Parathyroid adenoma (tissue), 2 donors: ENCODE measurements around the gene PIP4P1.

Source experiments
- H2AFZ ChIP-seq: fragments of 300-600 bp; sonication (generic); one replicate; pipeline ENCODE4 v1.7.0; 2017; ENCODE audit warnings: antibody characterized with exemption, mild to moderate bottlenecking
- H3K27ac ChIP-seq: fragments of 300-600 bp; sonication (generic); one replicate; pipeline ENCODE4 v1.7.0; 2017
- H3K27me3 ChIP-seq: fragments of 300-600 bp; sonication (generic); one replicate; pipeline ENCODE4 v1.7.0; 2017; ENCODE audit warnings: low read length; ENCODE audit not compliant: control insufficient read depth, insufficient read depth
- H3K36me3 ChIP-seq: fragments of 300-600 bp; sonication (generic); one replicate; pipeline ENCODE4 v1.7.0; 2017; ENCODE audit warnings: low read length; ENCODE audit not compliant: control insufficient read depth, insufficient read depth
- H3K4me1 ChIP-seq: fragments of 300-600 bp; sonication (generic); one replicate; pipeline ENCODE4 v1.7.0; 2017; ENCODE audit warnings: control low read depth
- H3K4me2 ChIP-seq: fragments of 300-600 bp; sonication (generic); one replicate; pipeline ENCODE4 v1.7.0; 2017; ENCODE audit warnings: low read length
- H3K4me3 ChIP-seq: fragments of 300-600 bp; sonication (generic); one replicate; pipeline ENCODE4 v1.7.0; 2017; ENCODE audit warnings: low read depth, low read length
- H3K79me2 ChIP-seq: fragments of 300-600 bp; sonication (generic); one replicate; pipeline ENCODE4 v1.7.0; 2017; ENCODE audit warnings: control low read depth
- H3K9ac ChIP-seq: fragments of 300-600 bp; sonication (generic); one replicate; pipeline ENCODE4 v1.7.0; 2017; ENCODE audit warnings: mild to moderate bottlenecking
- H3K9me3 ChIP-seq: fragments of 300-600 bp; sonication (generic); one replicate; pipeline ENCODE4 v1.7.0; 2017; ENCODE audit warnings: low read length; ENCODE audit not compliant: control insufficient read depth
- TF ChIP-seq, protein P1 (sequence below): fragments of 300-600 bp; sonication (generic); IDR thresholded peaks from one replicate; pipeline ENCODE4 v1.7.0; 2017; ENCODE audit warnings: antibody characterized with exemption, mild to moderate bottlenecking
- donor health status: primary hyperparathyroidism.

The PIP4P1 gene

DNA sequence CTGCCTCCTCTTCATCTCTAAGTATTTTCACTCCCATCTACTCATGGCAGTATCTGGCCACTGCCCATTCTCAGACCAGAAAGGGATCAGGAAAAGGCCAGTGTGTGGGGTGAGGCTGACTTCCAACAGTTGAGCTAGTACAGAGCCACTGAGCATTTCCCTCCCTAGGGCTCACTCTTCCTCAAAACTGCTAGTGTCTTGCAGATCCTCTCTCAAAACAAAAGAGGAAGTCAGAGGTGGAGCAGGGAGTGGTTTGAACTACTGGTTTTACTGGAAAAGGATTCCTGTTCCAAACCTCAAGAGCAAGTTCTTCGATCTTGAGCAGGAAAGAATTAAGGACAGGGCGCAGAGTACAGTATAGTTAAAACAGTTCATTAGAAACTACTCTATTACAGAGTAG is 32.4 kb upstream of the PIP4P1 start:
- Histone ChIP-seq H3K4me2 (no peak overlapping the region), H3K4me3 (no peak overlapping the region), H2AFZ (no peak overlapping the region), H3K9me3 (no peaks in the 10 kb centered on the region), H3K4me1 (no peaks in the 10 kb centered on the region), H3K9ac (no peak overlapping the region), H3K79me2 (no peaks in the 10 kb centered on the region), H3K36me3 (no peaks in the 10 kb centered on the region), H3K27ac (no peak overlapping the region), H3K27me3 (no peaks in the 10 kb centered on the region)
- TF ChIP-seq, protein P1, sequence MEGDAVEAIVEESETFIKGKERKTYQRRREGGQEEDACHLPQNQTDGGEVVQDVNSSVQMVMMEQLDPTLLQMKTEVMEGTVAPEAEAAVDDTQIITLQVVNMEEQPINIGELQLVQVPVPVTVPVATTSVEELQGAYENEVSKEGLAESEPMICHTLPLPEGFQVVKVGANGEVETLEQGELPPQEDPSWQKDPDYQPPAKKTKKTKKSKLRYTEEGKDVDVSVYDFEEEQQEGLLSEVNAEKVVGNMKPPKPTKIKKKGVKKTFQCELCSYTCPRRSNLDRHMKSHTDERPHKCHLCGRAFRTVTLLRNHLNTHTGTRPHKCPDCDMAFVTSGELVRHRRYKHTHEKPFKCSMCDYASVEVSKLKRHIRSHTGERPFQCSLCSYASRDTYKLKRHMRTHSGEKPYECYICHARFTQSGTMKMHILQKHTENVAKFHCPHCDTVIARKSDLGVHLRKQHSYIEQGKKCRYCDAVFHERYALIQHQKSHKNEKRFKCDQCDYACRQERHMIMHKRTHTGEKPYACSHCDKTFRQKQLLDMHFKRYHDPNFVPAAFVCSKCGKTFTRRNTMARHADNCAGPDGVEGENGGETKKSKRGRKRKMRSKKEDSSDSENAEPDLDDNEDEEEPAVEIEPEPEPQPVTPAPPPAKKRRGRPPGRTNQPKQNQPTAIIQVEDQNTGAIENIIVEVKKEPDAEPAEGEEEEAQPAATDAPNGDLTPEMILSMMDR = no peak

DNA sequence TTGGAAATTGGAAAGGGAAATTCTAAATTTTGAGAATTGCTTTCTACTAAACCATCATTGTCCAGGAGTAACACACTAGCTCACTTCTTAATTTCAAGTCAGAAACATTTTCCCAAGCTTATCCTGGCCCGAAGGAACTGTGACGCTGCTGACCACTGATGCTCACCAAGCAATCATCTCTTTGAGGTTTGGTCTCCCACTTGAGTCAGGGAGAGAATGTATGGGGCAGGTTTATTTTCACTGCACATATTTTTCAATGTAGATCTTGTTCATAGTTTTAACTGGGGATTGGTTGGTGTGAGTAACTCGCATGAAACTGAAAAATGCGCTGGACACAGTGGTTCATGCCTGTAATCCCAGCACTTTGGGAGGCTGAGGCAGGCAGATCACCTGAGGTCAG is 31.3 kb upstream of the PIP4P1 start:
- no peaks in the 10 kb centered on the region for H3K9me3 ChIP-seq
- H2AFZ ChIP-seq = no peak overlapping the region
- H3K4me3 ChIP-seq = no peak overlapping the region
- H3K9ac ChIP-seq = no peak overlapping the region
- H3K36me3 ChIP-seq = no peaks in the 10 kb centered on the region
- TF ChIP-seq, protein P1 = no peak
- H3K79me2 ChIP-seq = no peaks in the 10 kb centered on the region
- H3K4me2 ChIP-seq = no peak overlapping the region
- H3K27me3 ChIP-seq = no peaks in the 10 kb centered on the region
- H3K4me1 ChIP-seq = no peaks in the 10 kb centered on the region
- no peak overlapping the region for H3K27ac ChIP-seq

DNA sequence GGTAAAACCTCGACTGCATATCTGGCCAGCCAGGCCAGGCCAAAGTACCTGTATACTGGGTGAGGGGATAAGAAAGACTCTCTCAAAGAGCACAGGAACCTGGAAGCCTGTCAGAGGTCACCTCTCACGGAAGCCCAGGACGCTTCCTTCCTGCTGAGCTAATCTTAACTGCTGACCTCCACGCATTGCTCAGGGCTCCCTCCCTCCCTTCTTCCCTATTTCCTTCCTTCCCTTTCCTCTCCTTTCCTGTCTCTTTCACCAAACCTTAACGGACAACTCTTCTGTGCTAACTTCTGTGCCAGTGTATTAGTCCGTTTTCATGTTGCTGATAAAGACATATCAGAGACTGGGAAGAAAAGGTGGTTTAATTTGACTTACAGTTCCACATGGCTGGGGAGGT is 29.3 kb upstream of the PIP4P1 start:
- TF ChIP-seq, protein P1 = no peak
- Histone ChIP-seq H3K4me2 (no peak overlapping the region), H3K36me3 (no peaks in the 10 kb centered on the region), H3K4me3 (no peak overlapping the region), H3K27me3 (no peaks in the 10 kb centered on the region), H3K4me1 (no peaks in the 10 kb centered on the region), H3K79me2 (no peaks in the 10 kb centered on the region), H3K27ac (no peak overlapping the region), H3K9me3 (no peaks in the 10 kb centered on the region), H3K9ac (no peak overlapping the region), H2AFZ (no peak overlapping the region)

GRCh38 chr14:20489093-20489994 is 28.1 kb upstream of the PIP4P1 start:
- Histone ChIP-seq H2AFZ (no peak overlapping the region), H3K4me1 (no peaks in the 10 kb centered on the region), H3K27me3 (no peaks in the 10 kb centered on the region), H3K9ac (no peak overlapping the region), H3K4me2 (no peak overlapping the region), H3K4me3 (no peak overlapping the region), H3K27ac (no peak overlapping the region), H3K36me3 (no peaks in the 10 kb centered on the region), H3K79me2 (no peaks in the 10 kb centered on the region), H3K9me3 (no peaks in the 10 kb centered on the region)
- TF ChIP-seq, protein P1 = no peak

DNA sequence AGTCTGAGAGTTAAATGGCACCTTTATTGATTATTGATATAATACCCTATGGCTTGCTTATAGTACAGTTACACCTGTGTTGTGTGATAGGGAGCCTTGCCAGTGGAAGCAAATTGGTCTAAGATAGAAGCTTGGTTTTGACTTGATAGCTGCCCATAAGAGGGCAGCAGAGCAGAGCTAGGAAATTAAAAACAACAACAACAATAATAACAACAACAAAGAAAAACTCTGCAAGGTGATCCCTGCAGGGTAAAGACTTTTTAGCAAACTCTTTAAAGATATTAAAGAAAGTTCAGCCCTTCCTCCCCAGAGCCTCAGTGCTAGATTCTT is 26.1 kb upstream of the PIP4P1 start:
- TF ChIP-seq, protein P1 = no peak
- Histone ChIP-seq H3K4me2 (no peak overlapping the region), H3K27ac (no peak overlapping the region)

More for the DNA sequence above, 26.1 kb upstream of the PIP4P1 start:
- H3K4me1 ChIP-seq = no peaks in the 10 kb centered on the region
- no peaks in the 10 kb centered on the region for H3K9me3 ChIP-seq
- no peaks in the 10 kb centered on the region for H3K27me3 ChIP-seq
- no peaks in the 10 kb centered on the region for H3K36me3 ChIP-seq
- H3K79me2 ChIP-seq = no peaks in the 10 kb centered on the region
- no peak overlapping the region for H3K4me3 ChIP-seq
- no peak overlapping the region for H2AFZ ChIP-seq
- H3K9ac ChIP-seq = no peak overlapping the region
